ENCODE results near the gene BCL11B. TPM values are rescaled to one million over a fixed set of nuclear protein-coding genes. Genes with fewer than 3 reads are reported as not detected.

The BCL11B gene
- total RNA-seq, 1 donor: not detected

DNA sequence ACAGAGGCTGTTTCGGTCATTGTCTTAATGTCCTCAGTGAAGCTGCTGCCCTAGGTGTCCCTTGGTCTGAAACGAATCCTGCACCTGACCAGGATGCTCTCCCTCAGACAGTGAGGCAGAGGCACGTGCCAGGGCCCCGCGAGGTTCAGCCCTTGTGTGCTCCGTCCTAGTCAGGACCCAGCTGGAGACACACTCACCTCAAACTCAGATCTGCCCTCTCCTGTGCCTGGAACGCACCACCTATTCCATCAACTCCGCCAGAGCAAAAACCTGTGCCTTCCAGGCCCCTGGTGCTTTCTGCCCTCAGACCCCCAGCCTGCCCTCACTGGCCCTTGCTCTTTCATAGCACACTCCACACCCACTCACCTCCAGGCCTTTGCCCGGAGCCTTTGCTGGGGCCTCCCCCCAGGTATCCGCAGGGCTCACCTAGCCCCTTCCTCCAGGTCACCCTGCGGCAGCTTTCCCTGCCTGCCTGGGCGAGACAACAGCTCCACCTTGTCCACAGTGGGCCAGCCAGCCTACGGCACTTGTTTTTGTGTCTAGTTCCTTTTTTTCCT, 150.6 kb downstream of the BCL11B start:
- H3K4me3 ChIP-seq (ENCODE audit: low read depth, low read length): no peak overlapping the region
- DNase-seq (ENCODE audit: low read depth): no peak

DNA sequence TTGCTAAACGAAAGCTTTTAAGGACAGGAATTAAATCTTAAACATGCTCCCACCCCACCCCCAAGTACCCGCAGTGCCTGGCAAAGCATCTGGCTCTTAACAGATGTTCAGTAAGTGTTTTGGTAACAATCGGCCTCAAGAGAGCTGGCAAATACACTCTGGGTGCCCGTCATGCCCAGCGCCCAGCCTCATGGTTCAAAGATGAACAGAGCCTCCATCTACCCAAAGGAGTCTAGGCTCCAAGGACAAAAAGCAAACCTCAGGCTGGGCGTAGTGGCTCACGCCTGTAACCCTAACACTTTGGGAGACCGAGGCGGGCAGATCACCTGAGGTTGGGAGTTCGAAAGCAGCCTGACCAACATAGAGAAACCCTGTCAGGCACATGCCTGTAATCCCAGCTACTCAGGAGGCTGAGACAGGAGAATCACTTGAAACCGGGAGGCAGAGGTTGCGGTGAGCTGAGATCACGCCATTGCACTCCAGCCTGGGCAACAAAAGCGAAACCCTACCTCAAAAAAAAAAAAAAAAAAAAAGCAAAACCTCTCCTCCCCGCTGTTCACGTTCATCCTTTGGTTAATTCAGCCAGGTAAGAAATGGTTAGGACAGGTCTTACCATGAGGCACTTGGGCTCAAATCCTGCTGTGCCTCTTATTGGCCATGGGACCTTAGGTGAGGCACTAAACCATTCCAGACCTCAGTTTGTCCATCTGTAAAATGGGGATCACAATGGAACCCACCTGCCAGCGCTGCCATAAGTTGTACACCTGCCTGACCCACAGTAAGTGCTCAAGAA, 151.3 kb downstream of the BCL11B start:
- no peak for TF ChIP-seq CTCF (IDR thresholded peaks at IDR 0.05; ENCODE audit: insufficient read depth, low read depth, low read length)
- no peak for DNase-seq (ENCODE audit: low read depth)
- H3K4me3 ChIP-seq (ENCODE audit: low read depth, low read length): no peak overlapping the region

More for the DNA sequence above, 150.6 kb downstream of the BCL11B start:
- TF ChIP-seq CTCF (IDR thresholded peaks at IDR 0.05; ENCODE audit: insufficient read depth, low read depth, low read length): no peak

DNA sequence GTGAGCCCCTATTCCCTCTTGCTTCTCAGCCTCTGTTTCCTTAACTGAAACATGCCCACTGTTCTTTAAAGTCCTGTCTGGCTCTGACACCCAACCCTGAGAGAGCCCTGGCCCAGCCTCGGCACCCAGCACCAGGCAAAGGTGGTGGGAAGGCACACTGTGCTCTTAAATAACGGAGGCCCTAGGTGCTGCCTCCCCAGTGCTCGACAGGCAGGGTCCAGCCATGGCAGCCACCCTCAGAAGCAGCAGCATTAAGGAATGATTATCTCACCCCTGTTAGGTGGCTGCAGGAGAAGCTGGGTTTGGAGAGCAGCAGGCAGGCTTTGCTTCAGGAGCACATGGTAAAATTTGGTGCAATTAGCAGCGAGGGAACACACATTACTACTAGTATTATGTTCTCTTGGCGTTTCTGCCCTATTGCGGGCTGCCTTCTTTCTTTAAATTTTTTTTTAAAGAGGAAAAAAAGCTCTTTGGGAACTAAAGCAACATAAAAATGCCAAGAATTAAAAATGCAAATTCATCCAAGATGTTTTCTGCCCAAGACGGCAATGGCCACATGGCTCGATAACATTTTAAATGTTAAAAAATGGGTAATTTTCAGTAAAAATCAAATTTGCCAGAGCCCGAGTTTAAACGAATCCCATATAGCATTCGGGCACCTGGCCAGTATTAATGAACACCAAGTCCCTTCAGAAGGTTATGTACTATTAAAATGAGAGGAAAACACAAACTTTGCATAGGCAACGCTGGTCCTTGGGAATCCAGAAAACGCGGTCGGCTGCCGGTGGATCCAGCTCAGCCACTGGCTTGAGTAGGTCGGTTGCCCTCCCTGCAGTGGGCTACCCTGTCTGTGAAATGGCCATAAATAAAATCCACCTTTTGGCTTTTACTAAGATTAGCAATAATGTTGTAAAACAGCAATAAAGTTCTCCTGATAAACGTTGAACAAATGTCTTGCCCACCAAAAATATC, 152.2 kb downstream of the BCL11B start:
- DNase-seq (ENCODE audit: low read depth): no peak
- H3K4me3 ChIP-seq (ENCODE audit: low read depth, low read length): no peak overlapping the region
- no peak for TF ChIP-seq CTCF (IDR thresholded peaks at IDR 0.05; ENCODE audit: insufficient read depth, low read depth, low read length)

Other genes with a start within 250 kb of the BCL11B start
- gene SETD3, start 208.7 kb upstream of the BCL11B start, total RNA-seq: 44.1 and 57.0 TPM in 2 replicates
- 20.9 and 38.4 TPM in 2 replicates for gene CCNK, start 209.2 kb upstream of the BCL11B start, total RNA-seq